ENCODE data around the gene TMEM38B. TPM values are rescaled to one million over a fixed set of nuclear protein-coding genes. Genes with fewer than 3 reads are reported as not detected.

The TMEM38B gene
- total RNA-seq, 4 donors from 2014 or later: 4.4 to 24.3 (median 17.1) TPM

- Histone ChIP-seq H3K4me1 (no peaks in the 10 kb centered on the region), H3K27me3 (peaks cover 0 to 4% of the 10 kb centered on the region in 2 donors), H3K9me3 (no peaks in the 10 kb centered on the region), H3K27ac (no peak overlapping the region), H3K36me3 (no peaks in the 10 kb centered on the region), H3K4me3 (no peak overlapping the region)
- intact Hi-C loops (cut with DNase I; ENCODE audit: low total_unique reads): no loop called here
- TF ChIP-seq, protein P1, sequence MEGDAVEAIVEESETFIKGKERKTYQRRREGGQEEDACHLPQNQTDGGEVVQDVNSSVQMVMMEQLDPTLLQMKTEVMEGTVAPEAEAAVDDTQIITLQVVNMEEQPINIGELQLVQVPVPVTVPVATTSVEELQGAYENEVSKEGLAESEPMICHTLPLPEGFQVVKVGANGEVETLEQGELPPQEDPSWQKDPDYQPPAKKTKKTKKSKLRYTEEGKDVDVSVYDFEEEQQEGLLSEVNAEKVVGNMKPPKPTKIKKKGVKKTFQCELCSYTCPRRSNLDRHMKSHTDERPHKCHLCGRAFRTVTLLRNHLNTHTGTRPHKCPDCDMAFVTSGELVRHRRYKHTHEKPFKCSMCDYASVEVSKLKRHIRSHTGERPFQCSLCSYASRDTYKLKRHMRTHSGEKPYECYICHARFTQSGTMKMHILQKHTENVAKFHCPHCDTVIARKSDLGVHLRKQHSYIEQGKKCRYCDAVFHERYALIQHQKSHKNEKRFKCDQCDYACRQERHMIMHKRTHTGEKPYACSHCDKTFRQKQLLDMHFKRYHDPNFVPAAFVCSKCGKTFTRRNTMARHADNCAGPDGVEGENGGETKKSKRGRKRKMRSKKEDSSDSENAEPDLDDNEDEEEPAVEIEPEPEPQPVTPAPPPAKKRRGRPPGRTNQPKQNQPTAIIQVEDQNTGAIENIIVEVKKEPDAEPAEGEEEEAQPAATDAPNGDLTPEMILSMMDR (IDR thresholded peaks at IDR 0.05): no peak
- TF ChIP-seq POLR2A (IDR thresholded peaks at IDR 0.05): no peak
- DNase-seq: no peak
These were observed 30.4 kb upstream of the TMEM38B start for GRCh38 chr9:105663914-105664313.

DNA sequence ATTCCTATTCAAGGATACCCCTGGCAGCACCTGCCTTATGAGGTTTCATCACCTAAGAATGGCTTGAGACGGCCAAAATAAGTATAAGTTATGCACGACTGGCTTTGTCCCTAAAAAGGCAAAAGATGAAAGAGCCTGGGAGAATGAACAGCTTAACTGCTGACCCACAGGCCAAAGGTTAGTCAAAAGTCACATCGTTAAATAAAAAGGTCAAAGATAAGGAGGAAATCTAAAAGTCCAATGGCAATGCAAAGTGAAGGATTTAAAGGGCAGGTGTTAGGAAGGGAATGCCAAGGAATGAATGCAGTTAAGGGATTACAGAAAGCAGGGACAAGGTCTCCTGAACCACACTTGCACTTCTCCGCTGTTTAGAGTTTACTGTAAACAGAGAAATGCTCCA, 26.5 kb upstream of the TMEM38B start:
- no peaks in the 10 kb centered on the region for H3K27me3 ChIP-seq
- intact Hi-C loops (cut with DNase I; ENCODE audit: low total_unique reads): no loop called here
- H3K9me3 ChIP-seq: no peaks in the 10 kb centered on the region
- no peaks in the 10 kb centered on the region for H3K36me3 ChIP-seq
- H3K4me1 ChIP-seq: no peaks in the 10 kb centered on the region
- H3K4me3 ChIP-seq: no peak overlapping the region
- TF ChIP-seq POLR2A (IDR thresholded peaks at IDR 0.05): no peak
- TF ChIP-seq, protein P1 (IDR thresholded peaks at IDR 0.05): no peak
- no peak overlapping the region for H3K27ac ChIP-seq
- DNase-seq: no peak

- Histone ChIP-seq H3K27ac (no peak overlapping the region), H3K4me3 (no peak overlapping the region), H3K27me3 (no peaks in the 10 kb centered on the region), H3K36me3 (no peaks in the 10 kb centered on the region), H3K4me1 (no peaks in the 10 kb centered on the region), H3K9me3 (no peaks in the 10 kb centered on the region)
- TF ChIP-seq, protein P1 (IDR thresholded peaks at IDR 0.05): no peak
- no peak for TF ChIP-seq POLR2A (IDR thresholded peaks at IDR 0.05)
- intact Hi-C loops (cut with DNase I; ENCODE audit: low total_unique reads): no loop called here
- DNase-seq: no peak
These were observed 24.0 kb upstream of the TMEM38B start for GRCh38 chr9:105670315-105670714.

DNA sequence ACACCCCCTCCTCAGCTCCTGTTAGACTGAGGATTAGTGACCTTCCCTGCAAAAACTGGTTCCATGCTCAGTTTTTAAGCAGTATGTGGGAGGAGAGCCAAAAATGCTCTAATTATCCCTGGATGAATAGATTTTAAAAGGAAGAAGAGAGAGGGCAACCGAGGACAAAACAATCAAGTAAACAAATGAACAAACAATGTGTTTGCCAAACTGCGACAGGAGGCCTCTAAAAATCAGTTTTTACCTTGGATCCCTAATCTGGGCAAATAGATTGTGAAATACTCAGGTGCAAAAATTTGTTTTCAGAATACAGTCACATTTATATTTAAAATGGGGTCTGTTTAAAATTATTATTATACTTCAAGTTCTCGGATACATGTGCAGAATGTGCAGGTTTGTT, 23.6 kb upstream of the TMEM38B start:
- Histone ChIP-seq H3K9me3 (no peaks in the 10 kb centered on the region), H3K27ac (no peak overlapping the region), H3K27me3 (no peaks in the 10 kb centered on the region), H3K4me1 (no peaks in the 10 kb centered on the region), H3K36me3 (no peaks in the 10 kb centered on the region), H3K4me3 (no peak overlapping the region)
- DNase-seq: no peak
- TF ChIP-seq POLR2A (IDR thresholded peaks at IDR 0.05): no peak
- TF ChIP-seq, protein P1 (IDR thresholded peaks at IDR 0.05): no peak
- intact Hi-C loops (cut with DNase I; ENCODE audit: low total_unique reads): no loop called here

- H3K27ac ChIP-seq: no peak overlapping the region
- no peaks in the 10 kb centered on the region for H3K4me1 ChIP-seq
- H3K4me3 ChIP-seq: no peak overlapping the region
- no peaks in the 10 kb centered on the region for H3K36me3 ChIP-seq
- TF ChIP-seq, protein P1 (IDR thresholded peaks at IDR 0.05): no peak
- H3K9me3 ChIP-seq: no peaks in the 10 kb centered on the region
- intact Hi-C loops (cut with DNase I; ENCODE audit: low total_unique reads): no loop called here
- no peak for DNase-seq
- no peaks in the 10 kb centered on the region for H3K27me3 ChIP-seq
These were observed 21.6 kb upstream of the TMEM38B start for GRCh38 chr9:105672711-105673234.
